ENCODE data around the gene ATIC.

The ATIC gene

GRCh38 chr2:215313255-215313613 lies 1.4 kb downstream of the ATIC start:
- H3K4me3 ChIP-seq (ENCODE audit: low read length, poor library complexity, severe bottlenecking), result peak overlapping the region; percentile 99
- peaks cover 5% of the 10 kb centered on the region; the same call in 1 of the 2 replicates for H3K36me3 ChIP-seq (ENCODE audit: insufficient read depth, low read length)
- H4K20me1 ChIP-seq (ENCODE audit: insufficient read depth, low read length, poor library complexity, severe bottlenecking), result peaks cover 4% of the 10 kb centered on the region
- no peaks in the 10 kb centered on the region for H3K27me3 ChIP-seq (ENCODE audit: insufficient read depth, low read length, poor library complexity, severe bottlenecking)
- peaks cover 22% of the 10 kb centered on the region for H3K4me1 ChIP-seq (ENCODE audit: insufficient read depth, low read length, poor library complexity, severe bottlenecking)
- peak overlapping the region; percentile 85 for H3K4me2 ChIP-seq (ENCODE audit: low read depth, low read length, poor library complexity, severe bottlenecking)
- H3F3A ChIP-seq (ENCODE audit: low read depth), result 0 out of 2 replicates have a peak, but pooled peaks cover 3% of the 10 kb centered on the region
- H3K79me2 ChIP-seq (ENCODE audit: insufficient read depth, low read length), result peaks cover 73% of the 10 kb centered on the region
- H3K9me2 ChIP-seq (replicated peaks; ENCODE audit: low read depth, low read length), result no peaks in the 10 kb centered on the region
- H2AFZ ChIP-seq (ENCODE audit: low read length), result no peak overlapping the region
- H3K9ac ChIP-seq (ENCODE audit: low read depth, low read length, poor library complexity, severe bottlenecking), result peak overlapping the region; percentile 97
- TF ChIP-seq CTCF (conservative IDR thresholded peaks at IDR 0.05; ENCODE audit: low read length), result no peak
- no peak for TF ChIP-seq EZH2phosphoT487 (IDR thresholded peaks at IDR 0.05; ENCODE audit: borderline replicate concordance)
- no peaks in the 10 kb centered on the region for H3K9me3 ChIP-seq (ENCODE audit: insufficient read depth, low read depth, low read length)

GRCh38 chr2:215314896-215315295 lies 3.0 kb downstream of the ATIC start:
- peaks cover 4% of the 10 kb centered on the region for H4K20me1 ChIP-seq (ENCODE audit: insufficient read depth, low read length, poor library complexity, severe bottlenecking)
- peak overlapping the region; percentile 27 for H3K4me2 ChIP-seq (ENCODE audit: low read depth, low read length, poor library complexity, severe bottlenecking)
- no peaks in the 10 kb centered on the region for H3K9me2 ChIP-seq (replicated peaks; ENCODE audit: low read depth, low read length)
- H2AFZ ChIP-seq (ENCODE audit: low read length), result no peak overlapping the region
- peaks cover 19% of the 10 kb centered on the region for H3K4me1 ChIP-seq (ENCODE audit: insufficient read depth, low read length, poor library complexity, severe bottlenecking)
- H3K9me3 ChIP-seq (ENCODE audit: insufficient read depth, low read depth, low read length), result no peaks in the 10 kb centered on the region
- H3K9ac ChIP-seq (ENCODE audit: low read depth, low read length, poor library complexity, severe bottlenecking), result no peak overlapping the region
- H3K36me3 ChIP-seq (ENCODE audit: insufficient read depth, low read length), result peaks cover 13% of the 10 kb centered on the region; the same call in 1 of the 2 replicates
- no peak overlapping the region for H3K4me3 ChIP-seq (ENCODE audit: low read length, poor library complexity, severe bottlenecking)
- no peak for TF ChIP-seq CTCF (conservative IDR thresholded peaks at IDR 0.05; ENCODE audit: low read length)
- TF ChIP-seq EZH2phosphoT487 (IDR thresholded peaks at IDR 0.05; ENCODE audit: borderline replicate concordance), result no peak
- peaks cover 70% of the 10 kb centered on the region for H3K79me2 ChIP-seq (ENCODE audit: insufficient read depth, low read length)
- 0 out of 2 replicates have a peak, but pooled peaks cover 3% of the 10 kb centered on the region for H3F3A ChIP-seq (ENCODE audit: low read depth)
- H3K27me3 ChIP-seq (ENCODE audit: insufficient read depth, low read length, poor library complexity, severe bottlenecking), result no peaks in the 10 kb centered on the region

GRCh38 chr2:215315301-215315700 lies 3.4 kb downstream of the ATIC start:
- H3K9ac ChIP-seq (ENCODE audit: low read depth, low read length, poor library complexity, severe bottlenecking), result no peak overlapping the region
- peaks cover 19% of the 10 kb centered on the region for H3K4me1 ChIP-seq (ENCODE audit: insufficient read depth, low read length, poor library complexity, severe bottlenecking)
- H3K36me3 ChIP-seq (ENCODE audit: insufficient read depth, low read length), result peaks cover 17% of the 10 kb centered on the region; the same call in 1 of the 2 replicates
- no peaks in the 10 kb centered on the region for H3K9me2 ChIP-seq (replicated peaks; ENCODE audit: low read depth, low read length)
- no peaks in the 10 kb centered on the region for H3K9me3 ChIP-seq (ENCODE audit: insufficient read depth, low read depth, low read length)
- peaks cover 66% of the 10 kb centered on the region for H3K79me2 ChIP-seq (ENCODE audit: insufficient read depth, low read length)
- peaks cover 4% of the 10 kb centered on the region for H4K20me1 ChIP-seq (ENCODE audit: insufficient read depth, low read length, poor library complexity, severe bottlenecking)
- H2AFZ ChIP-seq (ENCODE audit: low read length), result no peak overlapping the region
- TF ChIP-seq EZH2phosphoT487 (IDR thresholded peaks at IDR 0.05; ENCODE audit: borderline replicate concordance) (no peak), CTCF (conservative IDR thresholded peaks at IDR 0.05; ENCODE audit: low read length) (no peak)
- peak overlapping the region; percentile 27 for H3K4me2 ChIP-seq (ENCODE audit: low read depth, low read length, poor library complexity, severe bottlenecking)
- no peak overlapping the region for H3K4me3 ChIP-seq (ENCODE audit: low read length, poor library complexity, severe bottlenecking)
- no peaks in the 10 kb centered on the region for H3K27me3 ChIP-seq (ENCODE audit: insufficient read depth, low read length, poor library complexity, severe bottlenecking)
- 0 out of 2 replicates have a peak, but pooled peaks cover 3% of the 10 kb centered on the region for H3F3A ChIP-seq (ENCODE audit: low read depth)
